ENCODE measurements around the gene PPP2R2B. TPM values are rescaled to one million over a fixed set of nuclear protein-coding genes. Genes with fewer than 3 reads are reported as not detected.

PPP2R2B gene
- total and polyA plus RNA-seq, 2 of the 4 experiments (the other 2 are of a cell fraction), result not detected

GRCh38 chr5:146584750-146585149, 293.8 kb downstream of the PPP2R2B start:
- TF ChIP-seq POLR2A (IDR thresholded peaks at IDR 0.05; ENCODE audit: low read depth, low read length), result no peak
- no peak for TF ChIP-seq NFE2L2 (IDR thresholded peaks at IDR 0.05; ENCODE audit: low read depth, low read length)
- no peak for TF ChIP-seq SMC3 (IDR thresholded peaks at IDR 0.05; ENCODE audit: low read depth, low read length)
- H2BK120ac ChIP-seq (ENCODE audit: low read depth, low read length), result no peak overlapping the region
- no peak for ATAC-seq (ENCODE audit: low read depth)
- H3K4me3 ChIP-seq (ENCODE audit: insufficient read depth, low read depth, low read length), result no peak overlapping the region
- dilution Hi-C loops (cut with HindIII; ENCODE audit: low sequenced_read_pairs, unreplicated experiment) (no loop called here), in situ Hi-C loops (cut with MboI; ENCODE audit: low sequenced_read_pairs) (no loop called here), intact Hi-C loops (cut with micrococcal nuclease) (no loop called here)
- H3K9me3 ChIP-seq (ENCODE audit: control insufficient read depth, insufficient read depth, low read length), result no peaks in the 10 kb centered on the region
- no peak overlapping the region for H3K18ac ChIP-seq (ENCODE audit: low read depth, low read length)
- H3K14ac ChIP-seq (replicated peaks; ENCODE audit: low read depth, low read length), result no peak overlapping the region
- no peaks in the 10 kb centered on the region for H4K20me1 ChIP-seq (ENCODE audit: insufficient read depth, low read length)
- H3K56ac ChIP-seq (ENCODE audit: extremely low read depth, insufficient read depth, low read length), result no peak overlapping the region
- no peak overlapping the region for H3K4ac ChIP-seq (ENCODE audit: low read depth, low read length)
- no peak overlapping the region for H3K27ac ChIP-seq (ENCODE audit: insufficient read depth, low read length)
- no peaks in the 10 kb centered on the region for H3K79me1 ChIP-seq (ENCODE audit: low read depth in 1 of 2, low read length in 2 of 2)
- no peaks in the 10 kb centered on the region for H3K36me3 ChIP-seq (ENCODE audit: control insufficient read depth, insufficient read depth, low read length)
- no peak overlapping the region for H3K9ac ChIP-seq (ENCODE audit: low read depth, low read length)
- no peaks in the 10 kb centered on the region for H3K27me3 ChIP-seq (ENCODE audit: control insufficient read depth, insufficient read depth, low read length)
- no peak overlapping the region for H3K23ac ChIP-seq (ENCODE audit: low read depth, low read length)
- no peak overlapping the region for H4K5ac ChIP-seq (ENCODE audit: low read depth, low read length)
- CTCF ChIA-PET, result no interaction called here
- H2AFZ ChIP-seq (replicated peaks; ENCODE audit: low read length, poor library complexity), result no peak overlapping the region
- DNase-seq, result no peak
- BruUV-seq (replicated peaks), result no TSS peak
- no CpG with 5 or more reads among the region's 2 CpGs for WGBS, 2 experiments (ENCODE audit: extremely low coverage in 2 of 2, insufficient read length in 1 of 2)
- H4K91ac ChIP-seq (ENCODE audit: insufficient read depth, low read depth, low read length), result no peak overlapping the region
- H3K4me1 ChIP-seq (ENCODE audit: control insufficient read depth, insufficient read depth, low read length), result no peaks in the 10 kb centered on the region
- H4K8ac ChIP-seq (ENCODE audit: low read depth in 2 of 2, low read length in 2 of 2), result no peak overlapping the region
- no peak overlapping the region for H2AK5ac ChIP-seq (ENCODE audit: low read depth, low read length)
- no peak overlapping the region for H2AK9ac ChIP-seq (replicated peaks; ENCODE audit: low read depth, low read length, poor library complexity)
- no peaks in the 10 kb centered on the region for H3K9me1 ChIP-seq (ENCODE audit: insufficient read depth, low read length)
- H2BK15ac ChIP-seq (ENCODE audit: low read depth, low read length), result no peak overlapping the region
- no peak overlapping the region for H2BK5ac ChIP-seq (ENCODE audit: low read depth, low read length, poor library complexity, severe bottlenecking)
- no peak overlapping the region for H2BK20ac ChIP-seq (ENCODE audit: low read depth, low read length)
- H3K4me2 ChIP-seq (ENCODE audit: low read depth, low read length), result no peak overlapping the region
- POLR2A ChIA-PET (ENCODE audit: unreplicated experiment), result no interaction called here
